GM20431 (cell line): ENCODE results near the gene DLG4.

Source experiments
- in situ Hi-C: fragments of 300-500 bp; cut with MseI, MboI; formaldehyde crosslinking; loops from one replicate; pipeline ENCODE4 v1.15.0; 2020; ENCODE audit warnings: low sequenced_read_pairs; ENCODE audit not compliant: unreplicated experiment

The DLG4 gene

DNA sequence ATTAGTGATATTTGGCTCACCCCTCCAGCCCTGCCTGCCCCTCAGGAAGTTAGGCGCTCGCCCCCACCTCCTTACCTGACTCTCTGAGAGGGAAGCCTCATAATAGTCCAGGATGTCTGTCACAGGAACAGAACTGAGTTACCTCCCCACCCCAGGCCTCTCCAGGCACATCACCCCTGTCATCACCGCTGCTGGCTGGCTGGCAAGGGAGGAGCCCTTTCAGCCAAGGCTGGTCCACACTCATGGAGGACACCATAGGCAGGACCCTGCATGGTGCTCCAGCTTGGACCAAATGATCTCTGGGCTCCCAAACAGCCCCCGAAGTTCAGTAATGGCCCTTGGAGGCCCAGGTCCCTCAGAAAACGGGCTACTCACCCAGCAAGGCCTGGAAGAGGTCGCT is 1.5 kb downstream of the DLG4 start:
- in situ Hi-C loops = no loop called here

- in situ Hi-C loops = no loop called here
Measured at GRCh38 chr17:7217113-7217987, 2.3 kb downstream of the DLG4 start.

DNA sequence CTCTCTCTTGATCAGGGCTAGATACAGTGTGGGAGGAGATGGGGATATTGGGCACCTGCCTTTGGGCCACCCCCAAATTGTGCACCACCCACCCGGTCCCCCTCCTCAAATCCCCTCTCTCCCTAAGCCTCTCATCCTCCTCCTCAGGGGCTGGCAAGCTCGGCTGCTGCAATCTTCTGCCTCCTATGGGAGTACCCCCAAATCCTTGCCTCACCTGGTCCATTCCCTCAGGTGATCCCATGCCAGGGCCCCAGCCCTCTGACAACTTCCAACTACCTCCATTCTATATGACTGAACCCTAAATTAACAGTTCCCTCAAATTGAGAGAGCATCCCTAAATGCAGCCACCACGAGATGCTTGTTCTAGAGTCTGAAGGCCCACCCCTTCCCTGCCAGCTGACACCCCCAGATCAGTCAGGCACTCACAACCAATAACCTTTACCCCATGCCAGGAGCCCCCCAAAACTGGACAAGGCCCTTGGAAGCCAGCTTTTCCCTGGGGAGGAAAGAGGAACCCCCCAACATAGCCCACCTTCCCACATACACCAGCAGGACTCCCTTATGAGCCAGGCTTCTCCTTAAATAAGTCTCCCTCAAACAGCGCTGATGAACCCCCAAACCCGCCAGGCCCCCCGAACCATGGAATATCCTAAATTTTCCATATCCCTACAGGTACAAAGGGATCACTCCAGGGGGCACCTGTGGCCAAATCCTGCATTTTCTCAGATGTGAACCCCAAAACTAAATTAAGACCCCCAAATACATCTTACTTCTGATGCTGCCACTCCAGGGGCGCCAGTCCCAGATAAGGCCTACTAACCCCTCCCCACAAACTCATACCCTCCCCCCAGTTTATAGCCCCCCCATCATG is 3.2 kb downstream of the DLG4 start:
- in situ Hi-C loops = no loop called here

- in situ Hi-C loops = no loop called here
Measured at GRCh38 chr17:7215652-7216180, 3.9 kb downstream of the DLG4 start.

GRCh38 chr17:7215136-7215638 is 4.4 kb downstream of the DLG4 start:
- in situ Hi-C loops = no loop called here

GRCh38 chr17:7214300-7215135 is 5.1 kb downstream of the DLG4 start:
- in situ Hi-C loops = no loop called here

- in situ Hi-C loops = no loop called here
Measured at GRCh38 chr17:7213895-7214299, 5.7 kb downstream of the DLG4 start.

DNA sequence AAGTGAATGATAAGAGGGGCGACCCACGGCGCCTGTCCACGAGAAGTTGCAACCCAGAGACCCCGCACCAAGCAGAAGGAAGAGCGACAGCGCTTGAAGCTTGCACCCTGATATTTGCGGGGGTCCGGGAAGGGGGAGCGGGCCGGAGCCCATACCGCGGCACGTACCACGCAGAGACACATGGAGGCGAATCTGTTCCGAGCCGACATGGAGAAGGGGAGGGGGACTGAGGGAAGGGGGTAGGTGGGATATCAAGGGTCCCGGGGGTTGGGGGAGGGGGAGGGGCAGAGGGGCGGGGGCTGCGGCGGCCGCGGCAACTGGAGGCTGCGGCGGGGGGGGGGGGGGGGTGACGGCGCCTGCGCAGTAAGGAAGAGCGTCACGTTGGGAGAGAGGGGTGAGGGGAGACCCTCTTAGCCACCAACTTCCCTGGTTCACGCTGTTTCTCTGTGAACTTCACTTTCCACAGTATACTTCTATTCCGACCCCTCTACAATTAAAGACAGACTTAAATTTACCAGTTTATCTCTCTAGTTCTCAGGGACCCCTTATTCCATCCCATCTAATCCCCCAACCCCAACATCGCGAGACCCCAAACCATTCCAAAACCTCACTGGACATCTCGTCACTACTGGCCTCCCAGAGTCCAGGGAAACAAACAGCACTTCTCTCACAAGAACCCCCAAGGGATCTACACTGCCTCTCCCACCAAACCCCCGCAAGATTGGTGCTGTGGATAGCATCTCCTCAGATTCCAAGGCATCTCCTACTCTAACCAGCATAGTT is 8.0 kb downstream of the DLG4 start:
- in situ Hi-C loops = no loop called here

- in situ Hi-C loops = no loop called here
Measured at GRCh38 chr17:7208754-7209460, 10.7 kb downstream of the DLG4 start.

- in situ Hi-C loops = no loop called here
Measured at GRCh38 chr17:7208027-7208571, 11.5 kb downstream of the DLG4 start.

GRCh38 chr17:7207120-7208001 is 12.3 kb downstream of the DLG4 start:
- in situ Hi-C loops = no loop called here

GRCh38 chr17:7205561-7205960 is 14.1 kb downstream of the DLG4 start:
- in situ Hi-C loops = no loop called here

- in situ Hi-C loops = no loop called here
Measured at GRCh38 chr17:7204828-7205461, 14.7 kb downstream of the DLG4 start.

- in situ Hi-C loops = no loop called here
Measured at GRCh38 chr17:7204336-7204735, 15.3 kb downstream of the DLG4 start.

GRCh38 chr17:7203391-7203790 is 16.2 kb downstream of the DLG4 start:
- in situ Hi-C loops = no loop called here

DNA sequence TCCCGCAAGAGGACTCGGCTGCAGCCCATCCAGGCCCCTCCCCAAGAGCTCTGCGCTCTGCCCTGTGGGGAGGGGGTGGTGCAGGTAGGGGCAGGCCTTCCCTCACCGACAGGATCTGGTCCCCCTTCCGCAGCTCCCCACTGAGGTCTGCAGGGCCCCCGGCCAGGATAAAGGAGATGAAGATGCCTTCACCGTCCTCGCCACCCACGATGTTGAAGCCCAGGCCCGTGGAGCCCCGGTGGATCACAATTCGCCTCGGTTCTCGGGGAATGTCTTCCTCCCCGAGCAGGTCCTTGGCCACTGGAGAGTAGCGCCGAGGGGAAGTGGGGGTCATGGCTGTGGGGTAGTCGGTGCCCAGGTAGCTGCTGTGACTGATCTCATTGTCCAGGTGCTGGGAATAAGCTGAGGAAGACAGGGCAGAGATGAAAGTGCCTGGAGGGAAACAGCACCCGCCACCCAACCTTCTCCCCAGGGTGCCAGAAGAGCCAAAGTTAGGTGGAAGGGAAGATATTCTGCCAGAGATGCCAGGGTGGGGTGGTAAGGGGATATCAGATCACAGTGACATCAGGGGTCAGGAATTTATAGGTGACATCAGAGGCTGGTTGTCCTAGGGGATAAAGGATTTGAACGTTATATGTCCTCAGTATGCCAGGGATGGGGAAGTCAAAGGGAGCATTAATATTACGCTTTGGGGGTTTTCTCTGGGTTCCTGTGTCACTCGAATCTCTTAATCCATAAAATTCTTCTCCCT is 22.8 kb downstream of the DLG4 start:
- in situ Hi-C loops = no loop called here
